GM12878 (cell line): Measurements from ENCODE around the gene FDPS. TPM values are rescaled to one million over a fixed set of nuclear protein-coding genes. Genes with fewer than 3 reads are reported as not detected.

ENCODE experiments used
- ATAC-seq: fragments of 200-7000 bp; cut with Tn5 transposase; 3 replicates; pipeline ENCODE4 v1.9.1; 2020; ENCODE audit warnings: mild to moderate bottlenecking, moderate library complexity
- BruUV-seq: library from RNA; stranded (reverse); fragments of 400-500 nt; replicated peaks from 2 replicates; lab custom pipeline; 2021; lab: Mats Ljungman, UMichigan
- CTCF ChIA-PET: fragments of 300-600 bp; sonication (Branson Sonifier 250); formaldehyde crosslinking; extraction: SDS; loops from one replicate; lab custom pipeline; 2021; ENCODE audit warnings: inconsistent platforms; lab: Yijun Ruan, JAX
- POLR2A ChIA-PET: fragments of 350-600 bp; formaldehyde crosslinking; extraction: SDS; loops from one replicate; lab custom pipeline; 2021; ENCODE audit warnings: inconsistent platforms; lab: Charles Lee
- RAD21 ChIA-PET: fragments of 300-600 bp; sonication (Branson Sonifier 250); formaldehyde crosslinking; loops from one replicate; lab custom pipeline; 2023; ENCODE audit warnings: antibody characterized with exemption; ENCODE audit not compliant: unreplicated experiment; lab: Charles Lee
- SMC1A ChIA-PET: fragments of 300-600 bp; sonication (Branson Sonifier 250); formaldehyde crosslinking; loops from one replicate; lab custom pipeline; 2023; ENCODE audit not compliant: unreplicated experiment, uncharacterized antibody; lab: Charles Lee
- DNase-seq: peaks from one replicate; pipeline ENCODE4 v3.0.0-alpha.2; 2011; ENCODE audit warnings: low read depth, low spot score
- FAIRE-seq: peaks from 3 replicates; lab custom pipeline; 2011; peaks lifted over from hg19 to GRCh38; lab: Jason Lieb, UNC
- H2AFZ ChIP-seq: 2 replicates; pipeline ENCODE4 v1.6.0; 2011; ENCODE audit warnings: low read depth, low read length, control low read depth; ENCODE audit not compliant: control insufficient read depth
- H3K27ac ChIP-seq: 2 replicates; pipeline ENCODE4 v1.5.1; 2011; ENCODE audit warnings: control low read depth; ENCODE audit not compliant: control insufficient read depth, insufficient read depth
- H3K27me3 ChIP-seq, 2 experiments: replicated peaks in 1 of 2; 2 replicates each; pipeline versions ENCODE4 v1.6.0 to v1.6.1; 2011; ENCODE audit warnings: low read length in 1 of 2; ENCODE audit not compliant: control insufficient read depth in 2 of 2, insufficient read depth in 2 of 2
- H3K36me3 ChIP-seq, 2 experiments: 2 replicates each; pipeline ENCODE4 v1.5.1; 2011; ENCODE audit warnings: low read length in 1 of 2; ENCODE audit not compliant: control insufficient read depth in 2 of 2, insufficient read depth in 2 of 2
- H3K4me1 ChIP-seq: 2 replicates; pipeline ENCODE4 v1.6.1; 2011; ENCODE audit warnings: mild to moderate bottlenecking, low read length, moderate library complexity, mixed read lengths; ENCODE audit not compliant: control insufficient read depth, insufficient read depth
- H3K4me2 ChIP-seq: 2 replicates; pipeline ENCODE4 v1.6.0; 2011; ENCODE audit warnings: control low read depth; ENCODE audit not compliant: control insufficient read depth, insufficient read depth
- H3K4me3 ChIP-seq: fragments of 200-600 bp; sonication (generic); 2 replicates; pipeline ENCODE4 v1.5.1; 2016
- H3K79me2 ChIP-seq: 2 replicates; pipeline ENCODE4 v1.6.0; 2011; ENCODE audit warnings: low read length; ENCODE audit not compliant: control insufficient read depth, insufficient read depth
- H3K9ac ChIP-seq: 2 replicates; pipeline ENCODE4 v1.8.0; 2011; ENCODE audit warnings: low read length, control low read depth, mixed read lengths; ENCODE audit not compliant: control insufficient read depth, insufficient read depth
- H3K9me3 ChIP-seq: replicated peaks from 3 replicates; pipeline ENCODE4 v1.5.1; 2011; ENCODE audit warnings: mild to moderate bottlenecking, low read length; ENCODE audit not compliant: control insufficient read depth, insufficient read depth
- H4K20me1 ChIP-seq: 2 replicates; pipeline ENCODE4 v1.6.0; 2011; ENCODE audit not compliant: control insufficient read depth, insufficient read depth
- NR2C2 ChIP-seq: IDR thresholded peaks from 2 replicates; pipeline ENCODE4 v1.6.1; 2011; ENCODE audit warnings: borderline replicate concordance, low read depth; ENCODE audit not compliant: control insufficient read depth, insufficient read length
- ZBED1 ChIP-seq: IDR thresholded peaks from 2 replicates; pipeline ENCODE4 v1.6.1; 2016; ENCODE audit warnings: borderline replicate concordance
- ZBTB4 ChIP-seq: fragments of 450-650 bp; formaldehyde crosslinking; IDR thresholded peaks from 2 replicates; pipeline ENCODE4 v1.4.0; 2022; ENCODE audit warnings: mild to moderate bottlenecking, moderate library complexity
- WGBS: methylation state at CpG from one replicate; pipeline ENCODE4 v1.1.6; 2016; ENCODE audit warnings: low lambda C conversion rate; ENCODE audit not compliant: insufficient replicate concordance, insufficient coverage; ENCODE audit errors: missing lambda C conversion rate; 5-methylcytosine and 5-hydroxymethylcytosine counted together
- in situ Hi-C: fragments of 300-500 bp; cut with MboI; formaldehyde crosslinking; loops from 9 replicates; pipeline ENCODE4 v1.14.3; 2018; ENCODE audit warnings: mixed read lengths
- intact Hi-C: fragments of 100-400 bp; cut with micrococcal nuclease; formaldehyde crosslinking; loops from one replicate; pipeline ENCODE4 v1.14.2; 2022; ENCODE audit not compliant: unreplicated experiment
- polyA plus RNA-seq, 11 experiments: library from polyadenylated mRNA; depleted of rRNA in 4 of 11; unstranded in 6 of 11; stranded (reverse) in 5 of 11; fragments of >200 nt; fragmentation: Nextera tagmentation in 4 of 11; fragmentation: Illumina TruSeq in 1 of 11; extraction: Ambion mirVana in 4 of 11; extraction: Trizol in 1 of 11; gene quantifications; 1 replicate in 1 of 11; 2 replicates in 10 of 11; pipeline versions ENCODE4 v1.2.1 to v1.2.3, GENCODE V29; 2011 to 2016; ENCODE audit warnings: inconsistent platforms in 2 of 11, missing spikeins in 2 of 11, low read depth in 1 of 11
- total RNA-seq, 4 experiments: library from RNA; depleted of rRNA in 3 of 4; stranded (reverse); fragments of >200 nt in 3 of 4; fragmentation: Illumina TruSeq in 1 of 4; extraction: Trizol in 1 of 4; gene quantifications; 2 replicates each; pipeline versions ENCODE4 v1.2.1 to v1.2.3, GENCODE V29; 2013 to 2021

The FDPS gene
- total and polyA plus RNA-seq, 10 of the 15 experiments (the other 5 are each of a cell fraction or from before 2014, with no cell fraction given), result 405 to 1,156 (median 487) TPM

GRCh38 chr1:155266553-155266952, 42.1 kb upstream of the FDPS start (continued):
- TF ChIP-seq ZBTB4 (no peak), ZBED1 (no peak)

GRCh38 chr1:155267373-155267772, 41.3 kb upstream of the FDPS start:
- ChIA-PET CTCF (interaction anchor here (1.1 to 5.7 kb wide), 4 partner anchors 11 to 56 kb away, joined by 3 to 51 read pairs (median 3); partner anchors contain the start of gene FDPS), RAD21 (interaction anchor here (0.5 to 2.2 kb wide), 2 partner anchors 17 to 551 kb away, joined by 3 to 10 read pairs; no protein-coding TSS in a partner anchor), SMC1A (interaction anchor here (0.5 to 1.7 kb wide), 3 partner anchors 16 to 503 kb away, joined by 3 to 6 read pairs (median 3); no protein-coding TSS in a partner anchor), POLR2A (interaction anchor here (0.6 to 1.4 kb wide), 3 partner anchors 43 to 334 kb away, joined by 3 to 4 read pairs (median 3); no protein-coding TSS in a partner anchor)
- ATAC-seq, result no peak
- peaks cover 36 to 37% of the 10 kb centered on the region in 2 experiments for H3K36me3 ChIP-seq
- FAIRE-seq, result no peak
- no peak overlapping the region for H3K9ac ChIP-seq
- H2AFZ ChIP-seq, result no peak overlapping the region
- H3K4me1 ChIP-seq, result no peaks in the 10 kb centered on the region; the same call in 1 of the 2 replicates
- H3K27ac ChIP-seq, result no peak overlapping the region
- peaks cover 16% of the 10 kb centered on the region for H3K79me2 ChIP-seq
- H4K20me1 ChIP-seq, result no peaks in the 10 kb centered on the region
- intact Hi-C loops (no loop called here), in situ Hi-C loops (no loop called here)
- no peaks in the 10 kb centered on the region for H3K27me3 ChIP-seq
- H3K4me3 ChIP-seq, result no peak overlapping the region
- no TSS peak for BruUV-seq
- WGBS, result 98% methylated on average over 2 of the region's 2 CpGs
- no peak overlapping the region for H3K4me2 ChIP-seq
- TF ChIP-seq NR2C2, result no peak
- TF ChIP-seq, all 136 proteins: peak for 0
- DNase-seq, result no peak
- H3K9me3 ChIP-seq, result no peaks in the 10 kb centered on the region
